ENCODE measurements around the gene SDCCAG8. TPM values are rescaled to one million over a fixed set of nuclear protein-coding genes. Genes with fewer than 3 reads are reported as not detected.

SDCCAG8 gene
- total RNA-seq, 4 donors from 2014 or later, result 21.6 to 62.7 (median 39.8) TPM

GRCh38 chr1:243267914-243268653 is 12.2 kb downstream of the SDCCAG8 start:
- Histone ChIP-seq H3K9me3 (no peaks in the 10 kb centered on the region), H3K4me1 (peaks cover 21% of the 10 kb centered on the region), H3K27me3 (no peaks in the 10 kb centered on the region), H3K4me3 (no peak overlapping the region), H3K27ac (no peak overlapping the region), H3K36me3 (peaks cover 6% of the 10 kb centered on the region)
- TF ChIP-seq POLR2A (IDR thresholded peaks at IDR 0.05) (no peak), EP300 (IDR thresholded peaks at IDR 0.05) (no peak), POLR2AphosphoS5 (IDR thresholded peaks at IDR 0.05) (no peak)
- TF ChIP-seq, protein P1, sequence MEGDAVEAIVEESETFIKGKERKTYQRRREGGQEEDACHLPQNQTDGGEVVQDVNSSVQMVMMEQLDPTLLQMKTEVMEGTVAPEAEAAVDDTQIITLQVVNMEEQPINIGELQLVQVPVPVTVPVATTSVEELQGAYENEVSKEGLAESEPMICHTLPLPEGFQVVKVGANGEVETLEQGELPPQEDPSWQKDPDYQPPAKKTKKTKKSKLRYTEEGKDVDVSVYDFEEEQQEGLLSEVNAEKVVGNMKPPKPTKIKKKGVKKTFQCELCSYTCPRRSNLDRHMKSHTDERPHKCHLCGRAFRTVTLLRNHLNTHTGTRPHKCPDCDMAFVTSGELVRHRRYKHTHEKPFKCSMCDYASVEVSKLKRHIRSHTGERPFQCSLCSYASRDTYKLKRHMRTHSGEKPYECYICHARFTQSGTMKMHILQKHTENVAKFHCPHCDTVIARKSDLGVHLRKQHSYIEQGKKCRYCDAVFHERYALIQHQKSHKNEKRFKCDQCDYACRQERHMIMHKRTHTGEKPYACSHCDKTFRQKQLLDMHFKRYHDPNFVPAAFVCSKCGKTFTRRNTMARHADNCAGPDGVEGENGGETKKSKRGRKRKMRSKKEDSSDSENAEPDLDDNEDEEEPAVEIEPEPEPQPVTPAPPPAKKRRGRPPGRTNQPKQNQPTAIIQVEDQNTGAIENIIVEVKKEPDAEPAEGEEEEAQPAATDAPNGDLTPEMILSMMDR (IDR thresholded peaks at IDR 0.05), result no peak
- no peak for DNase-seq (ENCODE audit: low spot score in 2 of 2)
- 73% methylated on average over 12 of the region's 12 CpGs for WGBS

DNA sequence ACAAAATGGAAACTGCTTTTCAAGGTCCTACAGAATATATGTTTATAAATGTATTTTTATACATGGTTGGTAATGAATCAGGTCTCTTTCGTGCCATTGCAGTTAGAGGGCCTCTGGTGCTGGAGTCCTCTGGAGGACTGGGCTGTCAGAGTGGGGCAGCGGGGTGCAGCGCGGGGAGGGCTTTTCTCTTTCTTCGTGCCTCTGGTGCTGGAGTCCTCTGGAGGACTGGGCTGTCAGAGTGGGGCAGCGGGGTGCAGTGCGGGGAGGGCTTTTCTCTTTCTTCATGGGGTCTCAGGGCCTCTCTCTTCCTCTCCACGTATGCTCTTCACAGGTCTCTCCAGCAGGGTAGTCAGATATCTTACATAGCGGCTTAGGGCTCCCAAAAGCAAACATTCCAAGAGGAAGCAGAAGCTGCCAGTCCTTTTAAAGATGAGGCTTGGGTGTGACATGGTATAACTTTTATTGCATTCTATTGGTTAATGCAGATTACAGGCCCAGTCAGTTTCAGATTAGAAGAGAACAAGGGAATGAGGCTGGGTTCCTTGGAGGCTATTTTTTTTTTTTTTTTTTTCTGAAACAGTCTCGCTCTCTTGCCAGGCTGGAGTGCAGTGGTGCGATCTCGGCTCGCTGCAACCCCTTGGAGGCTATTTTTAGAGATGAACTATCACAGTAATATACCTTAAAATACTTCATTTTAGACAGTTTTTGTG is 13.1 kb downstream of the SDCCAG8 start:
- Histone ChIP-seq H3K36me3 (peaks cover 10% of the 10 kb centered on the region), H3K4me1 (peaks cover 20% of the 10 kb centered on the region), H3K27ac (no peak overlapping the region), H3K4me3 (no peak overlapping the region), H3K9me3 (no peaks in the 10 kb centered on the region), H3K27me3 (no peaks in the 10 kb centered on the region)
- no peak for DNase-seq (ENCODE audit: low spot score in 2 of 2)
- no peak for TF ChIP-seq POLR2A (IDR thresholded peaks at IDR 0.05)
- TF ChIP-seq, protein P1 (IDR thresholded peaks at IDR 0.05), result no peak
- no peak for TF ChIP-seq EP300 (IDR thresholded peaks at IDR 0.05)
- no peak for TF ChIP-seq POLR2AphosphoS5 (IDR thresholded peaks at IDR 0.05)
- WGBS, result 92% methylated on average over 13 of the region's 13 CpGs

DNA sequence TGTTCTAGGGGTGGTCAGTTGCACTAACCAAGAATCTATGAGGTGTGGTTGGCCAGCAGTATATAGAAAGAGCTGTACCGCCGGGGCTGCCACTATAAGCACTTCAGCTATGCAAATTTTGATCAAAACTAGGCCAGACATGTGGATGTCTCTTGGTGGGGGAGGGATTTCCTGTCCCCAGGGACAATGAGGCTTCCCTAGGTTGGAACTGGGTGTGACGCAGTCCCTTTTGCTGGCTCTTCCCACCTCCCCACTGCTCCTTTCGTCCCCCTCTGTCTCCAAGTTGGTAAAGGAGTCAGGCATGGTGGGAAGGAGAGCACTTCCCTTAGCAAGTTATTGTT is 13.6 kb downstream of the SDCCAG8 start:
- DNase-seq (ENCODE audit: low spot score in 2 of 2), result no peak
- Histone ChIP-seq H3K4me1 (peaks cover 15% of the 10 kb centered on the region), H3K27ac (no peak overlapping the region), H3K4me3 (no peak overlapping the region), H3K36me3 (peaks cover 13% of the 10 kb centered on the region), H3K27me3 (no peaks in the 10 kb centered on the region), H3K9me3 (no peaks in the 10 kb centered on the region)
- 100% methylated on average over 4 of the region's 4 CpGs for WGBS
- TF ChIP-seq EP300 (IDR thresholded peaks at IDR 0.05), result no peak
- no peak for TF ChIP-seq POLR2AphosphoS5 (IDR thresholded peaks at IDR 0.05)
- TF ChIP-seq, protein P1 (IDR thresholded peaks at IDR 0.05), result no peak
- TF ChIP-seq POLR2A (IDR thresholded peaks at IDR 0.05), result no peak

GRCh38 chr1:243270097-243270864 is 14.4 kb downstream of the SDCCAG8 start:
- Histone ChIP-seq H3K36me3 (peaks cover 21% of the 10 kb centered on the region), H3K27ac (no peak overlapping the region)
- 92% methylated on average over 6 of the region's 6 CpGs for WGBS

More at GRCh38 chr1:243270097-243270864, 14.4 kb downstream of the SDCCAG8 start:
- Histone ChIP-seq H3K9me3 (no peaks in the 10 kb centered on the region), H3K4me3 (no peak overlapping the region), H3K4me1 (peaks cover 9% of the 10 kb centered on the region), H3K27me3 (no peaks in the 10 kb centered on the region)
- DNase-seq (ENCODE audit: low spot score in 2 of 2), result no peak
- TF ChIP-seq, protein P1 (IDR thresholded peaks at IDR 0.05), result no peak
- TF ChIP-seq POLR2AphosphoS5 (IDR thresholded peaks at IDR 0.05) (no peak), POLR2A (IDR thresholded peaks at IDR 0.05) (no peak), EP300 (IDR thresholded peaks at IDR 0.05) (no peak)

All from suprapubic skin (tissue), 4 donors.